HEK293 (cell line): ENCODE measurements around the gene KRTAP3-3.

Experiments
- CTCF ChIP-seq: fragments of 450-650 bp; formaldehyde crosslinking; IDR thresholded peaks from 2 replicates; pipeline ENCODE4 v1.5.1; 2016; ENCODE audit warnings: missing biosample characterization, missing genetic modification characterization
- PBX3 ChIP-seq: sonication (generic); formaldehyde crosslinking; IDR thresholded peaks from 2 replicates; pipeline ENCODE4 v1.8.1; 2022; ENCODE audit warnings: mild to moderate bottlenecking, moderate library complexity, missing genetic modification reagents
- PRDM10 ChIP-seq: fragments of 450-650 bp; formaldehyde crosslinking; IDR thresholded peaks from 2 replicates; pipeline ENCODE4 v1.5.1; 2016; ENCODE audit warnings: missing biosample characterization, missing genetic modification characterization
- REST ChIP-seq: fragments of 450-650 bp; formaldehyde crosslinking; IDR thresholded peaks from 2 replicates; pipeline ENCODE4 v1.5.1; 2016; ENCODE audit warnings: missing biosample characterization, missing genetic modification characterization
- YY2 ChIP-seq: fragments of 450-650 bp; formaldehyde crosslinking; IDR thresholded peaks from 2 replicates; pipeline ENCODE4 v1.5.1; 2016; ENCODE audit warnings: missing biosample characterization, missing genetic modification characterization
- ZBTB11 ChIP-seq: fragments of 450-650 bp; formaldehyde crosslinking; conservative IDR thresholded peaks from 2 replicates; pipeline ENCODE4 v1.5.1; 2016; ENCODE audit warnings: low read depth, missing biosample characterization, missing genetic modification characterization
- ZBTB7A ChIP-seq: fragments of 450-650 bp; formaldehyde crosslinking; IDR thresholded peaks from 2 replicates; pipeline ENCODE4 v1.5.1; 2016; ENCODE audit warnings: low read depth, missing biosample characterization, missing genetic modification characterization
- ZNF239 ChIP-seq: fragments of 450-650 bp; formaldehyde crosslinking; IDR thresholded peaks from 2 replicates; pipeline ENCODE4 v1.5.1; 2016; ENCODE audit warnings: missing biosample characterization, missing genetic modification characterization
- ZNF311 ChIP-seq: fragments of 450-650 bp; formaldehyde crosslinking; IDR thresholded peaks from 2 replicates; pipeline ENCODE4 v1.5.1; 2017; ENCODE audit warnings: missing biosample characterization, missing genetic modification characterization, borderline replicate concordance
- ZNF518A ChIP-seq: fragments of 450-650 bp; formaldehyde crosslinking; conservative IDR thresholded peaks from 2 replicates; pipeline ENCODE4 v1.5.1; 2016; ENCODE audit warnings: low read depth, missing biosample characterization, missing genetic modification characterization
- ZNF561 ChIP-seq: fragments of 450-650 bp; IDR thresholded peaks from 2 replicates; pipeline ENCODE4 v1.5.1; 2018; ENCODE audit warnings: missing biosample characterization, missing genetic modification characterization, borderline replicate concordance
- ZSCAN30 ChIP-seq: fragments of 450-650 bp; IDR thresholded peaks from 2 replicates; pipeline ENCODE4 v1.5.1; 2018; ENCODE audit warnings: missing biosample characterization, mild to moderate bottlenecking, missing genetic modification characterization, moderate library complexity

- TF ChIP-seq CTCF (no peak), REST (no peak), ZNF561 (tag by site-specific recombination) (no peak), ZNF518A (tag by site-specific recombination) (no peak), PRDM10 (tag by site-specific recombination) (no peak), ZSCAN30 (tag by site-specific recombination) (no peak), YY2 (tag by site-specific recombination) (no peak), ZNF311 (no peak), ZBTB7A (tag by site-specific recombination) (no peak), ZBTB11 (tag by site-specific recombination) (no peak), ZNF239 (tag by site-specific recombination) (no peak), PBX3 (no peak)
Measured at GRCh38 chr17:41002814-41003213, 8.8 kb upstream of the KRTAP3-3 start.
